OCI-LY1 (cell line): ENCODE measurements around the gene PDE4D.

ENCODE experiments used
- H2AFZ ChIP-seq: fragments of 200-600 bp; sonication (generic), shearing (Covaris generic); 2 replicates; pipeline ENCODE4 v1.6.0; 2014; ENCODE audit warnings: antibody characterized with exemption, mild to moderate bottlenecking, low read length
- H3F3A ChIP-seq: fragments of 200-600 bp; sonication (generic), shearing (Covaris generic); 2 replicates; pipeline ENCODE4 v1.6.0; 2014; ENCODE audit warnings: mild to moderate bottlenecking, antibody characterized with exemption, low read length, moderate library complexity; ENCODE audit not compliant: insufficient read depth
- H3K27ac ChIP-seq: fragments of 200-600 bp; sonication (generic); 2 replicates; pipeline ENCODE4 v1.5.1; 2014; ENCODE audit warnings: low read length, mixed run types, mild to moderate bottlenecking, low read depth; ENCODE audit not compliant: poor library complexity, severe bottlenecking
- H3K27me3 ChIP-seq: fragments of 200-600 bp; sonication (generic); 2 replicates; pipeline ENCODE4 v1.6.0; 2014; ENCODE audit warnings: antibody characterized with exemption, mild to moderate bottlenecking, low read length, moderate library complexity; ENCODE audit not compliant: insufficient read depth
- H3K36me3 ChIP-seq: fragments of 200-600 bp; sonication (generic); 2 replicates; pipeline ENCODE4 v1.6.1; 2014; ENCODE audit warnings: mild to moderate bottlenecking, antibody characterized with exemption, low read length, moderate library complexity, mixed read lengths; ENCODE audit not compliant: insufficient read depth
- H3K4me1 ChIP-seq: fragments of 200-600 bp; sonication (generic); 2 replicates; pipeline ENCODE4 v1.5.1; 2014; ENCODE audit warnings: mild to moderate bottlenecking, low read length, moderate library complexity; ENCODE audit not compliant: insufficient read depth, severe bottlenecking
- H3K4me2 ChIP-seq: fragments of 200-600 bp; sonication (generic), shearing (Covaris generic); 2 replicates; pipeline ENCODE4 v1.6.1; 2014; ENCODE audit warnings: low read length
- H3K4me3 ChIP-seq: fragments of 200-600 bp; sonication (generic); 2 replicates; pipeline ENCODE4 v1.5.1; 2014; ENCODE audit warnings: low read length, low read depth, mild to moderate bottlenecking, mixed read lengths; ENCODE audit not compliant: poor library complexity, severe bottlenecking
- H3K79me2 ChIP-seq: fragments of 200-600 bp; shearing (Covaris generic); 2 replicates; pipeline ENCODE4 v1.6.1; 2016; ENCODE audit warnings: mixed run types, low read length, mixed read lengths; ENCODE audit not compliant: insufficient read depth
- H3K9ac ChIP-seq: fragments of 200-600 bp; sonication (generic), shearing (Covaris generic); 2 replicates; pipeline ENCODE4 v1.6.1; 2014; ENCODE audit warnings: mild to moderate bottlenecking, low read length, mixed read lengths
- H3K9me2 ChIP-seq: fragments of 200-600 bp; sonication (generic), shearing (Covaris generic); 2 replicates; pipeline ENCODE4 v1.6.1; 2014; ENCODE audit warnings: low read depth, mild to moderate bottlenecking, low read length, mixed read lengths
- H3K9me3 ChIP-seq: fragments of 200-600 bp; shearing (Covaris generic); 2 replicates; pipeline ENCODE4 v1.6.1; 2014; ENCODE audit warnings: low read length, mixed read lengths
- H4K20me1 ChIP-seq: fragments of 200-600 bp; sonication (generic), shearing (Covaris generic); 2 replicates; pipeline ENCODE4 v1.6.0; 2016; ENCODE audit warnings: mild to moderate bottlenecking, low read length; ENCODE audit not compliant: insufficient read depth
- EZH2 ChIP-seq: fragments of 200-600 bp; sonication (generic), shearing (Covaris generic); IDR thresholded peaks from 2 replicates; pipeline ENCODE4 v1.8.0; 2017; ENCODE audit warnings: borderline replicate concordance, mixed run types, mild to moderate bottlenecking, antibody characterized with exemption, low read length, moderate library complexity, mixed read lengths
- TF ChIP-seq, protein P1 (sequence below): fragments of 200-600 bp; sonication (generic), shearing (Covaris generic); IDR thresholded peaks from 2 replicates; pipeline ENCODE4 v1.5.1; 2017; ENCODE audit warnings: mild to moderate bottlenecking, antibody characterized with exemption, low read length, moderate library complexity, mixed read lengths

PDE4D gene

GRCh38 chr5:59685191-59685530 is 208.4 kb downstream of the PDE4D start:
- TF ChIP-seq, protein P1, sequence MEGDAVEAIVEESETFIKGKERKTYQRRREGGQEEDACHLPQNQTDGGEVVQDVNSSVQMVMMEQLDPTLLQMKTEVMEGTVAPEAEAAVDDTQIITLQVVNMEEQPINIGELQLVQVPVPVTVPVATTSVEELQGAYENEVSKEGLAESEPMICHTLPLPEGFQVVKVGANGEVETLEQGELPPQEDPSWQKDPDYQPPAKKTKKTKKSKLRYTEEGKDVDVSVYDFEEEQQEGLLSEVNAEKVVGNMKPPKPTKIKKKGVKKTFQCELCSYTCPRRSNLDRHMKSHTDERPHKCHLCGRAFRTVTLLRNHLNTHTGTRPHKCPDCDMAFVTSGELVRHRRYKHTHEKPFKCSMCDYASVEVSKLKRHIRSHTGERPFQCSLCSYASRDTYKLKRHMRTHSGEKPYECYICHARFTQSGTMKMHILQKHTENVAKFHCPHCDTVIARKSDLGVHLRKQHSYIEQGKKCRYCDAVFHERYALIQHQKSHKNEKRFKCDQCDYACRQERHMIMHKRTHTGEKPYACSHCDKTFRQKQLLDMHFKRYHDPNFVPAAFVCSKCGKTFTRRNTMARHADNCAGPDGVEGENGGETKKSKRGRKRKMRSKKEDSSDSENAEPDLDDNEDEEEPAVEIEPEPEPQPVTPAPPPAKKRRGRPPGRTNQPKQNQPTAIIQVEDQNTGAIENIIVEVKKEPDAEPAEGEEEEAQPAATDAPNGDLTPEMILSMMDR = no peak
- TF ChIP-seq EZH2 = no peak
- H3K36me3 ChIP-seq = no peaks in the 10 kb centered on the region
- H3K4me1 ChIP-seq = peaks cover 8% of the 10 kb centered on the region
- no peaks in the 10 kb centered on the region for H4K20me1 ChIP-seq
- H3K9me2 ChIP-seq = no peaks in the 10 kb centered on the region
- H3K4me3 ChIP-seq = no peak overlapping the region
- no peaks in the 10 kb centered on the region for H3K79me2 ChIP-seq
- no peaks in the 10 kb centered on the region for H3F3A ChIP-seq
- H3K27ac ChIP-seq = no peak overlapping the region
- H3K9ac ChIP-seq = no peak overlapping the region
- H3K27me3 ChIP-seq = no peaks in the 10 kb centered on the region
- H2AFZ ChIP-seq = no peak overlapping the region
- H3K9me3 ChIP-seq = no peaks in the 10 kb centered on the region
- no peak overlapping the region for H3K4me2 ChIP-seq

DNA sequence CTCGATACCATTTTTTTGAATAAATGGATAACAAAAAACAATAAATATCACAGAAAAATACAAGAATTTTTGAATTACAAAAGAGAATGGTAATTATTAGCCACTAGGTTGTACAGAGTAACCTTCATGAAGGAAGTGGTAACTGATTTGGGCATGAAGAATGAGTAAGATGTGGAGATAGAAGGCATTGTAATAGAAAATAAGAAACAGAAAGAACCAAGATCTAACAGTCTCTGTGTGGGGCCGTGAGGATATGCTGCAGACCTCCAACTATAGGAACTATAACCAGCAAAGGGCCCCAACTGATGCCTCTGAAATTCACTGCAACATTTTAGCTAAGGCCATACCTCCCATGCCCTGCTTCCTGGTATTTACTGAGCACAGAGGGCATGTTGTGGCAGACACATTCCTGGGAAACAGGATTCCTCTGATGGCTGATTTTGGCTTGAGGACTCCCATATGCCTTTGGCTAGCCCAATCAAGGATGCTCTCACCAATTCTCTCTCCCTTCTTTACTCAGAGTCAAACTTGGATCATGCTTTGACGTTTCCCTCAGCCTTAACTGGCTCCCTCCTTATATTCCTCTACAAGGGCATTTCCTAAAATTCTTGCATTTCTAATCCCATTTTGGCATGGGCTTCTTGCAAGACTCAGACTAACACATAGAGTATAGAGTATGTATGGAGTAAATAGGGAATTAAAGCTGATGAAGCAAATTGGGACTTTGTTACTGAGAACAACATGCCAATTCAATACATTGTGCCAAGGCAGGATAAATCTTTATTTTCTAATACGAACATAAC is 208.9 kb downstream of the PDE4D start:
- Histone ChIP-seq H3K9me2 (no peaks in the 10 kb centered on the region), H3K27me3 (no peaks in the 10 kb centered on the region), H2AFZ (no peak overlapping the region), H3K9me3 (no peaks in the 10 kb centered on the region), H3K4me3 (no peak overlapping the region), H3K4me2 (no peak overlapping the region), H3F3A (no peaks in the 10 kb centered on the region), H4K20me1 (no peaks in the 10 kb centered on the region), H3K4me1 (peaks cover 8% of the 10 kb centered on the region), H3K36me3 (no peaks in the 10 kb centered on the region), H3K9ac (no peak overlapping the region), H3K79me2 (no peaks in the 10 kb centered on the region), H3K27ac (no peak overlapping the region)
- no peak for TF ChIP-seq EZH2
- TF ChIP-seq, protein P1 = no peak

DNA sequence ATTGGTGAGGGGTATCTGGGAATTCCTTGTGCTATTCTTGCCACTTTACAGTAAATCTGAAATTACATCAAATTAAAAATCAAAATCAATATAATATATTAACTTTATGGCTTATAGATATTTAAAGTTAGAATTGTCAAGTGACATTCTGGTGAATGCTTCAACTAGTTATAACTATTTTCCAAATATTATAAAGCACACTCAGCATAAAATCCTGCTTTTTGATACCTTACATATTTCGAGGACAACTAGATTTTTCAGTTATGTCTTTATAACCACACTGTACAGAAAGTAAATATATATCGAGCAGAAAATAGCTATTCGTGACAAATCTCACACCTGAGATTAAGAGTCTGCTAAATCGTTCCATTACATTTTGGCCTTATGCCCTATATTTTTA is 210.2 kb downstream of the PDE4D start:
- Histone ChIP-seq H3K27ac (no peak overlapping the region), H3K4me2 (no peak overlapping the region), H4K20me1 (no peaks in the 10 kb centered on the region), H3K9ac (no peak overlapping the region), H3K36me3 (no peaks in the 10 kb centered on the region), H3K9me3 (no peaks in the 10 kb centered on the region), H3K27me3 (no peaks in the 10 kb centered on the region), H3K4me3 (no peak overlapping the region), H2AFZ (no peak overlapping the region), H3K9me2 (no peaks in the 10 kb centered on the region), H3K79me2 (no peaks in the 10 kb centered on the region), H3K4me1 (peaks cover 8% of the 10 kb centered on the region), H3F3A (no peaks in the 10 kb centered on the region)
- TF ChIP-seq, protein P1 = no peak
- TF ChIP-seq EZH2 = no peak
